Breast epithelium (tissue), 3 donors: Measurements from ENCODE around the gene PTGR3.

Experiments used
- CTCF ChIP-seq, 3 donors: fragments of 450-650 bp; IDR thresholded peaks; one replicate each; pipeline ENCODE4 v1.5.1; 2016 to 2017; ENCODE audit warnings: antibody characterized with exemption in 3 of 3, mild to moderate bottlenecking in 3 of 3, moderate library complexity in 3 of 3
- POLR2A ChIP-seq: fragments of 450-650 bp; IDR thresholded peaks from one replicate; pipeline ENCODE4 v1.6.1; 2016; ENCODE audit warnings: antibody characterized with exemption, mild to moderate bottlenecking, moderate library complexity

DNA sequence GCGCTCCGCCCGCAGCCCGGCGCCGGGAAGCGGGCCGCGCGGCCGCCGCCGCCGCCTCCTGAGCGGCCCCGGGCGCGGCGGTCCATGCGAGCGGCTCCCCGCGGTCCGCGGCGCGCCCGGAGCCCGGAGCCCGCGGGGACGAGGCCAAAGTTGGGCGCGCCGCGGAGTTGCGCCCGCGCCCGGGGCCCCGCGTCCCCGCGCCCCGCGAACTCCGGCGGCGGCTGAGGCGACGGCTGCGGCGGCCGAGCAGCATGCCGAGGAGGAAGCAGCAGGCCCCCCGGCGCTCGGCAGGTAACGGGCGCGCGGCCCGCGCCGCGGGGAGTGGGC is 2.6 kb upstream of the PTGR3 start:
- no peak for TF ChIP-seq CTCF (IDR thresholded peaks at IDR 0.05)
- no peak for TF ChIP-seq POLR2A
